ENCODE measurements around the gene BCAT1.

BCAT1 gene

DNA sequence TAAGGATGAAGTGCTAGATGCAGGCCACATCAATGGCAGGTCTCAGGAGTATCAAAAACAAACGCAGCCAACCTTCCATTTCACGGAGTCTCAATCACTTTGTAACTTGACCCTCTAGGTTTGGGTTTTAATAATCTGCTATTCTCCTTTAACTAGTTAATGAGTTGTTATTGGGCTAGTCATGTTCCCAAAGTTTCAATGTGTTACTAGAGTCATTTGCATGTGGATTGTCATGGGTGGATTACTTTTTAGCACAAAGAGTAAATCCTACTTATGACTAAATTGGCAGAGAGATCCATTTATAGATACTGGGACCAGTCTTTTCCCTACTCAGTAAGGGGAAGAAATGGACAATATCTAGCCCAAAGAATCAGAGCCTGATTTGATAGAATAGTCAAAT is 151.0 kb downstream of the BCAT1 start:
- TF ChIP-seq, protein P1, sequence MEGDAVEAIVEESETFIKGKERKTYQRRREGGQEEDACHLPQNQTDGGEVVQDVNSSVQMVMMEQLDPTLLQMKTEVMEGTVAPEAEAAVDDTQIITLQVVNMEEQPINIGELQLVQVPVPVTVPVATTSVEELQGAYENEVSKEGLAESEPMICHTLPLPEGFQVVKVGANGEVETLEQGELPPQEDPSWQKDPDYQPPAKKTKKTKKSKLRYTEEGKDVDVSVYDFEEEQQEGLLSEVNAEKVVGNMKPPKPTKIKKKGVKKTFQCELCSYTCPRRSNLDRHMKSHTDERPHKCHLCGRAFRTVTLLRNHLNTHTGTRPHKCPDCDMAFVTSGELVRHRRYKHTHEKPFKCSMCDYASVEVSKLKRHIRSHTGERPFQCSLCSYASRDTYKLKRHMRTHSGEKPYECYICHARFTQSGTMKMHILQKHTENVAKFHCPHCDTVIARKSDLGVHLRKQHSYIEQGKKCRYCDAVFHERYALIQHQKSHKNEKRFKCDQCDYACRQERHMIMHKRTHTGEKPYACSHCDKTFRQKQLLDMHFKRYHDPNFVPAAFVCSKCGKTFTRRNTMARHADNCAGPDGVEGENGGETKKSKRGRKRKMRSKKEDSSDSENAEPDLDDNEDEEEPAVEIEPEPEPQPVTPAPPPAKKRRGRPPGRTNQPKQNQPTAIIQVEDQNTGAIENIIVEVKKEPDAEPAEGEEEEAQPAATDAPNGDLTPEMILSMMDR (IDR thresholded peaks at IDR 0.05), result no peak
- no peak overlapping the region for H3K27ac ChIP-seq
- DNase-seq (ENCODE audit: low spot score), result no peak
- H3K4me3 ChIP-seq, result no peak overlapping the region

- TF ChIP-seq, protein P1 (IDR thresholded peaks at IDR 0.05), result no peak
- no peak overlapping the region for H3K4me3 ChIP-seq
- no peak for DNase-seq (ENCODE audit: low spot score)
- H3K27ac ChIP-seq, result no peak overlapping the region
Observed at GRCh38 chr12:24796876-24797275, 152.0 kb downstream of the BCAT1 start.

DNA sequence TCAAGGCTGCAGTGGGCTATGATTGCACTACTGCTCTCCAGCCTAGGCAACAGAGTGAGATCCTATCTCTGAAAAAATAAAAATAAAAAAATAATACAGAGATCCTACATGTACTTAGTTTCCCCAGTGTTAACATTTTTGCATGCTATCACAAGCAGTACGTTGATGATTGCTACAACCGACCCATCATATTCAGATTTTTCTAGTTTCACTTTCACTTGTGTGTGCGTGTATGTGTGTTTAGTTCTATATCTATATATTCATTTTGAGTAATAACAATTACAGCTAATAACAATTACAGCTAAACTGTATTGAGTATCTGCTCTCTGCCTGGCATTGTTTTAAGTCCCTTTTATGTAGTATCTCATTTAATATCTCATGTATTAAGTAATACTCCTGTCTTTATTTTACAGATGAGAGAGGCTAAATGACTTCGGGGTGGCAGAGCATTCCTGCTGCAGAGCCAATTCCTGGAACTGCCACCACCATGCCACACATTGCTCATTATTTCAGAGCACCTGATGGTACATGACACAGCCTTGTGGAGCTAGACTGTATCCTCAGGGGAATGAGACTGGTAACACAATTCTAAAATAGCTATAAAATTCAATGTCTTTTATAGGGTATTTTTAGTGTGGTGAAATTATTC is 153.1 kb downstream of the BCAT1 start:
- DNase-seq (ENCODE audit: low spot score), result no peak
- Histone ChIP-seq H3K4me3 (peak overlapping the region; percentile 59), H3K27ac (no peak overlapping the region)
- TF ChIP-seq, protein P1 (IDR thresholded peaks at IDR 0.05), result no peak

- DNase-seq (ENCODE audit: low spot score), result no peak
- Histone ChIP-seq H3K27ac (no peak overlapping the region), H3K4me3 (no peak overlapping the region)
- TF ChIP-seq, protein P1 (IDR thresholded peaks at IDR 0.05), result no peak
Observed at GRCh38 chr12:24791622-24792021, 157.3 kb downstream of the BCAT1 start.

GRCh38 chr12:24788886-24789285 is 160.0 kb downstream of the BCAT1 start:
- H3K27ac ChIP-seq, result no peak overlapping the region
- DNase-seq (ENCODE audit: low spot score), result no peak
- TF ChIP-seq, protein P1 (IDR thresholded peaks at IDR 0.05), result no peak
- no peak overlapping the region for H3K4me3 ChIP-seq

GRCh38 chr12:24780697-24781368 is 168.1 kb downstream of the BCAT1 start:
- H3K27ac ChIP-seq, result no peak overlapping the region
- TF ChIP-seq, protein P1 (IDR thresholded peaks at IDR 0.05), result no peak
- H3K4me3 ChIP-seq, result no peak overlapping the region
- no peak for DNase-seq (ENCODE audit: low spot score)
